NCI-H2081 treated with DMSO at 0.1 percent for 48 hours (cell line): ENCODE data around the gene MARCOL.

ENCODE experiments used
- DNase-seq: peaks from one replicate; lab custom pipeline; 2025; lab: John Stamatoyannopoulos, UW

MARCOL gene, protein sequence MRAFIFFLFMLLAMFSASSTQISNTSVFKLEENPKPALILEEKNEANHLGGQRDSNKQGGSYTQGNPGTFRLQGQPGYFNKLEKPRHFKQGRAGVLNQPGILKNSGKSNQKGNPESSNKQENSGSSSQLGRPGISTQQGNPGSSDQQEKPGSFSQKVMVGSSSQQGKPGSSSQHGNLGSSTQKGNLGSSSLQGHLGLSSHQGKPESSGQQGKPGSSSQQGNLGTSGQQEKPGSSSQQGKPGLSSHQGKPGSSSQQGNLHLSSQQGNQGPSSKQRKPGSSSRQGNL

GRCh38 chr5:148238418-148238794 lies at the start of gene MARCOL:
Gene MARCOL (plus strand): TSS chr5:148238525. CDS start chr5:148238598, 73 bp downstream.
- no peak for DNase-seq

DNA sequence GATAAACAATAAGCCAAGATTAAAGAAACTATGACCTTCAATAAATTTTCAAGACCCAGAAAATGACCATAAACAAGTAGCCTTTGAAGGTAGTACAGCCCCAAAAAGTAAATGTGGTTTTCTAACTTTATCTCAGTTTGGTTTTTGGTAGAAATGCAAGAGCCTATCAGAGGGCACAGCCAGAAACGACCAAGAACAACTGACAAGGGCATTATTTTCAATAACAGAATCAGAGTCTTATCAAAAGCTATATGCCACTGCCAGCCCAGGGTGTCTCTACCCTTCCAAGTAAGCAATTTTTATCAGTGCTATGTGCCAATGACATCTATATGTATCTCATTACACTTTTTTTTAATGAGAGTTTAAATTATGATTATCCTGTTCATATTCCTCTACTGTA lies 47.3 kb upstream of the MARCOL start:
- no peak for DNase-seq

DNA sequence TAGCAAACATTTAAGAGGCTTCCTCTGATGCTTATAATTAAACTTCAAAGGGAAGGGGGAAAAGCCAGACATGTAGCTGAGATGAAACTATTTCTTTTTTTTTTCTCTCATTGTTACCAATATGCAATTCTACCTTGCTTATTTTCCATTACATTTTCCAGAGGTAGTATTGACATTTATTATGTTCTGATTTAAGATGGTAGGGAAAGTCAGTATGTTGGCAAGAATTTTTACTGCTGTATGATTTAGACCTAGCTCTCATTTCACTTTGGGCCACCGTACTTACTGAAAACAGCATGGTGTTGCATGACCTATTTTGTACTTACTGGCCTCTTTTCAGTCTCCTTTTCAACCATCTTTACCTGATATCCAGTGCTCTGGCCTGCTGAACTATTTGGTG lies 45.1 kb upstream of the MARCOL start:
- DNase-seq, result no peak

DNA sequence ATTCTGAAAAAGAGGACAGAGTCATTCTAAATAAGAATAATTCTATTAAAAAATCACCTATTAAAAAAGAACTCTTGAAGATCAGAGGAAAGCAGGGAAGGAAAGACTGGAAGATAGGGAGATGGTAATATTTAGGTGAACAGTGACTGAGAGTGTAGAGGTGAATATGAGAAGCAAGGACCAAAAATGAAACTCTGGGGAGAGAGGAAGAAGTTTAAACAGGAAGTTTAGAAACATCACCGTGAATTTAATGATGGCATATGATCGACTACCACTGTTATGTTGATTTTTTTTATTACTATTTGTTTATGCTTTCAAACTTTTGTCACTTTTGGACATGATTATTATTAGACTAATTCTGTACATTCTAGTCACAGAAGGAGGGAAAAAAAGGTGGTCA lies 37.2 kb upstream of the MARCOL start:
- no peak for DNase-seq

- no peak for DNase-seq
Observed at GRCh38 chr5:148202531-148203203, 35.7 kb upstream of the MARCOL start, which contains the start of gene SPINK6. Gene SPINK6 (plus strand): TSS chr5:148203042. CDS start chr5:148203097, 55 bp downstream.

GRCh38 chr5:148205044-148205806 lies 33.1 kb upstream of the MARCOL start:
- DNase-seq, result no peak

DNA sequence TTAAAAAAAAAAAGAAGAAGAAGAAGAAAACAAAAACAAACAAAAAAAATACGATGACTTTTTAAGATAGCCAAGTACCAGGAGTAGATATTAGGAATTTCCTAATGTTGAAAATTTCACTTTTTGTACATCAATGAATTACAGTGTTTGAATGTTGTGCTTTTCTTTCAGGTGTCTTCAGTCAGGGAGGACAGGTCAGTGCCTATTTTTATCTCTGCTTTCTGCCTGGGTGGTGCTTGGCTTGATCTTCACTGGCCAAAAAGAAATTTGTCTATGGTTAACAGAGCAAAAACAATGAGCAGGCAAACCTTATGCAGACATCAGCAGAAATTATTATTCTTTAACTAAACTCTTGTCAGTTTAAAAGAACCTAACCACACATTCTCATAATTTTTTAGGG lies 32.5 kb upstream of the MARCOL start:
- DNase-seq, result no peak

GRCh38 chr5:148206620-148207019 lies 31.7 kb upstream of the MARCOL start:
- DNase-seq, result no peak

DNA sequence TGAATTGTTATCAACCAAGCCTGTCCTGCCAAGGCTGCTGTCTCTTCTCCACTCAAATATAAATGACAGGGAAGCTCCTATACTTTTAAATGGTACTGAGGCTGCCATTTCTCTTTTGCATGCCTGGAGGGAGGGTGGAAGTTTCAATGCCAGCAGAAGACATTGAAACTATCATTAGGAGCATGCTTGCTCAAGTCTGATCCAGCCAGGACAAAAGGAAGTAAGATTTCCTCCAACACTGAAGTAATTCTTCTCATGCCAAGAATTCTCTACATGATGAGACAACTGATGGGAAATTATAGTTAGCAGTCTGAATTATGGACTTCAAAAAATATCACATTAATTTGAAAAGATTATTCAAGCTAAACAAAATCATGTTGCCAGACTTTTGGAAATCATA lies 30.1 kb upstream of the MARCOL start:
- no peak for DNase-seq

- DNase-seq, result no peak
Observed at GRCh38 chr5:148209151-148209770, 29.1 kb upstream of the MARCOL start.

- DNase-seq, result no peak
Observed at GRCh38 chr5:148214665-148215185, 23.6 kb upstream of the MARCOL start.

DNA sequence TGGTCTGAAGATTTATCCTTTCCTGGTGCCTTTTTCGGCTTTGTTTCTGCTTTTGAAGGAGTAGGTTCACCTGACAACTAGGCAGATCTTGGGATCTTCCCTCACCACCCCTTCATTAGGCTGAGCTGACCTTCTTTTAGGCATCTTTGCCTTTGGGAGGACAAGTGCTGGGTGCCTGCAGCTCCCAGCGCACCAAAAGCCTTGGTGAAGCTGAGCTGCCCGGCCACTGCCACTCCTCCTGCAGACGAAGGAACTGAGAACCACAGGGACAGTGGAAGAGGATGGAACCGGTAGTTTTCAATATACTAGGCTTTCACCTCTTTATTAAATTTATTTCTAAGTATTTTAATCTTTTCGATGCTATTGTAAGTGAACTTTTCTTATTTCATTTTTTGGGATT lies 16.8 kb upstream of the MARCOL start:
- no peak for DNase-seq

- no peak for DNase-seq
Observed at GRCh38 chr5:148224117-148224742, 14.1 kb upstream of the MARCOL start.

- no peak for DNase-seq
Observed at GRCh38 chr5:148228392-148228984, 9.8 kb upstream of the MARCOL start.

DNA sequence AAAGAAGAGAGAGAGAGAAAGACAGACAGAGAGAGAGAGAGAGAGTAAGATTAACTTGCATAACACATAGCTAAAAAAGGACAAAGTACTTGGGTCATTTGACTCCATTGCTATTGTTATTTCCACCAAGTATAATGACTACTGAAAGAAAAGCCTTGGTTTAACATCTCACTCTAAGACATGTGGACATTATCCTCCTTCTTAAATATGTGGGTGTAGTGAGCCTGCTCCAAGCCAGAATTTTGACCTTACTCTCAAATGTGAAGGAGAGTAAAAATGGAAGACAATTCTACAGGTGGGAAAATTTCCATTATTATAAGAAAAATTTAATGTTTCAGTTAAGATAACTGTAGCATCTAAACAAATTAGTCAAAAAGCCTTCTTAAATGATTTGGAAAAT lies 8.5 kb upstream of the MARCOL start:
- DNase-seq, result no peak

DNA sequence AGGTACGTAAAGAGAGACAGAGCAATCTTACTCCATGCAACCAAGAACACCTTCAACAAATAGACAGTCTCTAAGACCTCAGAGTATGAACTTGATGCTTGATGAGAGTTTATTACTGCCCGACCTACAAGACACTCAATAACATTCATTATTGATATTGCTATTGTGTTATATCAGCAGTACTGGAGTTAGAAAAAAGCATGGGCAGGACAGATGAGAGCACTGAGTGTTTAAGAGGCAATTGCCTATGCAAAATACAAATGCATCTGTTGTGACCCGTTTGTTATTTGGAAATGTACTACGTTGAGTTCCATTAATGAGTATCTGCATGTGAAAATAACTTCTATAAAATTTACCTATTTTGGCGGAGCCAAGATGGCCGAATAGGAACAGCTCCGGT lies 8.1 kb upstream of the MARCOL start:
- DNase-seq, result no peak

GRCh38 chr5:148237785-148238417 lies 424 bp upstream of the MARCOL start:
- no peak for DNase-seq

DNA sequence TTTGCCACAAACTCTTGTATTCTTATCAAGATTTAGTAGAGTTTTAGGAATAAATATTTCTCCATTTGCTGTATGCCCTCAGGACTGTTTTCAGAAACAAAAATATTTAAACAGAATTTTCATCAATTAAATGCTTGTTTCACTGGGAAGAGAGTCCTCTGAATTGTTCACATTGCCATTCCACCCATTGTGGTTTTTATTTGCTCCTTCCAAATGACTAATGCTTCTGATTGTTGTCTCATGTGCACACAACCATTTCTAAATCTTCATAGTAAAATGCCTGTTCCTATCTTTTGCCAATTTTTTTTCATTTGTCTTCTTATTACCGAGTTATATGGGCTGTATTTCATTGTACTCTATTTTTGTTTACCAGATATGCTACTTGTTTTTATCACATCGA lies 10.6 kb downstream of the MARCOL start:
- DNase-seq, result no peak

DNA sequence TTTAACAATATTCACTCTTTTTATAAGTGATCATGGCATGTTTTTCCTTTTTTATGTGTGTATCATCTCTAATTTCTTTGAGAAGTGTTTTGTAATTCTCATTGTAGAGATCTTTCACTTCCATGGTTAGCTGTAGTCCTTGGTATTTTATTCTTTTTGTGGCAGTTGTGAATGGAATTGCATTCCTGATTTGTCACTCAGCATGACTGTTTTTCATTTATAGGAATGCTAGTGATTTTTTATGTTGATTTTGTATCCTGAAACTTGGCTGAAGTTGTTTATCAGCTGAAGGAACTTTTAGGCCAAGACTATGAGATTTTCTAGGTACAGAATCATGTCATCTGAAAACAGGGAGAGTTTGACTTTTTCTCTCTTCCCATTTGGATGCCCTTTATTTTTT lies 17.1 kb downstream of the MARCOL start:
- DNase-seq, result no peak

GRCh38 chr5:148259288-148259687 lies 21.0 kb downstream of the MARCOL start:
- DNase-seq, result no peak

DNA sequence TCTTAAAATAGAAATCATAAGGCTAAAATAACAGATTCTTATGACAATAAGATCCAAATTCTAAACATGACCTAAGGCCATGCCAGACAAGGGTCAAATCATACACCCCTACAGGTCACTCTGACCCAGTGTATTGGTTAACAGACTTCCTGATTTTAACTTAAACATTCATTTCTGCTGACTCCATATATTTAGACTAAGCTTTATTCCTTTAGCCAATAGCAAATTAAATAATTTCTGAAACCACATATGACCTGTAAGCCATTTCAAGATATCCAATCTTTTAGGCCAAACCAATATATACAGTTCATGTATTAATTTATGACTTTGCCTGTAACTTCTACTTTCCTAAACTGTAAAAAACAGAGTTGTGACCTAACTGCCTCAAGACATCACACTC lies 22.9 kb downstream of the MARCOL start:
- no peak for DNase-seq
